ENCODE measurements around the gene RBBP4. TPM values are rescaled to one million over a fixed set of nuclear protein-coding genes. Genes with fewer than 3 reads are reported as not detected.

RBBP4 gene
- total and polyA plus RNA-seq, 2 of the 13 experiments (the other 11 are each of a cell fraction or from before 2014, with no cell fraction given): 64.4 to 166 TPM

DNA sequence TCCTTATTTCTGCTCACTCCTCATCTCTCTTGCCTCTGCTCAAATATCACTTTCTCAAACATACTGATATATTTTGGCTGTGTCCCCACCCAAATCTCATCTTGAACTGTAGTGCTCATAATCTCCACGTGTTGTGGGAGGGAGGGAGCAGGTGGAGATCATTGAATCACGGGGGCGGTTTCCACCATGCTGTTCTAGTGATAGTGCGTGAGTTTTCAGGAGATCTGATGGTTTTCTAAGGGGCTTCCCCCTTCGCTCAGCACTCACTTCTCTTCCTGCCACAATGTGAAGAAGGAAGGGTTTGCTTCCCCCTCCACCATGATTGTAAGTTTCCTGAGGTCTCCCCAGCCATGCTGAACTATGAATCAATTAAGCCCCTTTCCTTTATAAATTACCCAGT is 27.2 kb upstream of the RBBP4 start:
- intact Hi-C loops (cut with micrococcal nuclease; ENCODE audit: unreplicated experiment) (loop anchor here (5.0 kb wide), 1 partner anchor 101 kb away; no protein-coding TSS in a partner anchor), in situ Hi-C loops (cut with HindIII; ENCODE audit: extremely low pct_ligation_motif_present, low pct_unique_long_range_greater_than_20kb) (no loop called here)
- ATAC-seq: no peak
- no TSS peak for BruUV-seq (replicated peaks)
- H3K4me3 ChIP-seq (replicated peaks in 1 of 3; ENCODE audit: insufficient read depth in 1 of 3, low read depth in 2 of 3, low read length in 3 of 3): no peak overlapping the region
- no peaks in the 10 kb centered on the region for H3K4me1 ChIP-seq (ENCODE audit: insufficient read depth, low read length)
- ChIA-PET CTCF (ENCODE audit: low intra/inter-chr PET ratio, low total read pairs) (no interaction called here), POLR2A (no interaction called here)
- no peaks in the 10 kb centered on the region for H4K20me1 ChIP-seq (ENCODE audit: insufficient read depth, low read length)
- no peak overlapping the region for H3K4me2 ChIP-seq (ENCODE audit: low read depth, low read length)
- 96% methylated on average over 5 of the region's 5 CpGs for WGBS (ENCODE audit: low lambda C conversion rate)
- FAIRE-seq: no peak
- no peak overlapping the region for H3K27ac ChIP-seq (ENCODE audit: extremely low read length, insufficient read depth, low read length)
- TF ChIP-seq U2AF1 (optimal IDR thresholded peaks at IDR 0.05; ENCODE audit: low read depth, low read length) (no peak), KLF12 (CRISPR knock-in tag; IDR thresholded peaks at IDR 0.05; ENCODE audit: borderline replicate concordance) (no peak), ZMYM3 (CRISPR knock-in tag; IDR thresholded peaks at IDR 0.05) (no peak)
- peaks cover 2 to 17% of the 10 kb centered on the region in 2 experiments; a peak in 4 of 5 replicates for H3K36me3 ChIP-seq (replicated peaks in 1 of 2; ENCODE audit: control insufficient read depth in 1 of 2, insufficient read depth in 2 of 2, low read length in 2 of 2)
- no peaks in the 10 kb centered on the region for H3K79me2 ChIP-seq (ENCODE audit: insufficient read depth, low read length)
- no peaks in the 10 kb centered on the region; a peak in 1 of 5 replicates for H3K27me3 ChIP-seq (ENCODE audit: control insufficient read depth in 1 of 2, insufficient read depth in 2 of 2, low read length in 2 of 2)
- no peaks in the 10 kb centered on the region for H3K9me3 ChIP-seq (ENCODE audit: low read length)
- no peak overlapping the region for H3K9ac ChIP-seq (ENCODE audit: insufficient read depth, low read depth, low read length)
- DNase-seq (ENCODE audit: low spot score): no peak
- no peak overlapping the region for H2AFZ ChIP-seq (ENCODE audit: low read length)

DNA sequence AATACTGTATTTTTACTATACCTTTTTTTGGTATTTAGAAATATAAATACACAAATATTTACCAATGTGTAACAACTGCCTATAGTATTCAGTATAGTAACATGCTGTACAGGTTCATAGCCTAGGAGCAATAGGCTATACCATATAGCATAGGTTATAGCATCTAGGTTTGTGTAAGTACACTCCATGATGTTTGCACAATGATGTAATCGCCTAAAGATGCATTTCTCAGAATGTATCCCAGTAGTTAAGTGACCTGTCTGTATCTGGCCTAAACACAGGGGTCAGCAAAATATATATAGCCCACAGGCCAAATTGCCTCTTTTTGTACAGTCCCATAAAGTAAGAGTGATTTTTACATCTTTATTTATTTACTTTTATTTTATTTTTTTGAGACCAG is 24.8 kb upstream of the RBBP4 start:
- no peaks in the 10 kb centered on the region for H3K9me3 ChIP-seq (ENCODE audit: low read length)
- ATAC-seq: no peak
- no peaks in the 10 kb centered on the region for H3K79me2 ChIP-seq (ENCODE audit: insufficient read depth, low read length)
- H4K20me1 ChIP-seq (ENCODE audit: insufficient read depth, low read length): no peaks in the 10 kb centered on the region
- in situ Hi-C loops (cut with HindIII; ENCODE audit: extremely low pct_ligation_motif_present, low pct_unique_long_range_greater_than_20kb) (no loop called here), intact Hi-C loops (cut with micrococcal nuclease; ENCODE audit: unreplicated experiment) (no loop called here)
- ChIA-PET POLR2A (no interaction called here), CTCF (ENCODE audit: low intra/inter-chr PET ratio, low total read pairs) (no interaction called here)
- BruUV-seq (replicated peaks): no TSS peak
- no peaks in the 10 kb centered on the region; a peak in 1 of 5 replicates for H3K27me3 ChIP-seq (ENCODE audit: control insufficient read depth in 1 of 2, insufficient read depth in 2 of 2, low read length in 2 of 2)
- no peak overlapping the region for H3K4me3 ChIP-seq (replicated peaks in 1 of 3; ENCODE audit: insufficient read depth in 1 of 3, low read depth in 2 of 3, low read length in 3 of 3)
- TF ChIP-seq RARG (CRISPR knock-in tag; IDR thresholded peaks at IDR 0.05; ENCODE audit: low read depth) (no peak), ATF7 (IDR thresholded peaks at IDR 0.05) (0 out of 2 replicates have a peak, but pooled peaks have one; percentile 8), ATF7 (CRISPR knock-in tag; IDR thresholded peaks at IDR 0.05) (no peak), FOXA1 (IDR thresholded peaks at IDR 0.05) (no peak), FOXA1 (CRISPR knock-in tag; IDR thresholded peaks at IDR 0.05) (peak; percentile 31; the same call in 1 of the 2 replicates)
- H3K9ac ChIP-seq (ENCODE audit: insufficient read depth, low read depth, low read length): no peak overlapping the region
- peaks cover 4 to 23% of the 10 kb centered on the region in 2 experiments; a peak in 4 of 5 replicates for H3K36me3 ChIP-seq (replicated peaks in 1 of 2; ENCODE audit: control insufficient read depth in 1 of 2, insufficient read depth in 2 of 2, low read length in 2 of 2)
- no peak overlapping the region for H3K4me2 ChIP-seq (ENCODE audit: low read depth, low read length)
- no peaks in the 10 kb centered on the region for H3K4me1 ChIP-seq (ENCODE audit: insufficient read depth, low read length)
- 93% methylated on average over 1 of the region's 1 CpG for WGBS (ENCODE audit: low lambda C conversion rate)
- no peak overlapping the region for H3K27ac ChIP-seq (ENCODE audit: extremely low read length, insufficient read depth, low read length)
- FAIRE-seq: no peak
- no peak overlapping the region for H2AFZ ChIP-seq (ENCODE audit: low read length)
- DNase-seq (ENCODE audit: low spot score): no peak
